Measurements from ENCODE around the gene PDGFC.

The PDGFC gene

DNA sequence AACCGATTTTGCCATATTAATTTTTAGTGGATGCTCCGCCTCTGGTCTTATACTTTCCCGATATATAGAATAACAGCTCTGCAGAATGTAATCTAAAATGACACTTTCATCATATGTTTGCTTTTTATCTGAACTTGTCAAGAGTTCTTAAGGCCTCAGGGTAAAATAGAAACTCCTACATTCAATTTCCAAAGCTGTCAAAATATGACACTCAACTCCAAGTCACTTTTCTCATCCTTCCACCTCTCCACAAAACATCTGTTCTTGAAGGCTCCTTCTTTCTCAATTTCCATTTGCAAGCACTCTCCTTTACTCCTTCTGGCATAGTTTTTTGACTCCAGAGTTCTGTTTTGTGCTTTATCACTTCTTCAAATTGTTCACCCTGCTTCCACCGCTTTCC, 242.2 kb downstream of the PDGFC start:
- DNase-seq: no peak

DNA sequence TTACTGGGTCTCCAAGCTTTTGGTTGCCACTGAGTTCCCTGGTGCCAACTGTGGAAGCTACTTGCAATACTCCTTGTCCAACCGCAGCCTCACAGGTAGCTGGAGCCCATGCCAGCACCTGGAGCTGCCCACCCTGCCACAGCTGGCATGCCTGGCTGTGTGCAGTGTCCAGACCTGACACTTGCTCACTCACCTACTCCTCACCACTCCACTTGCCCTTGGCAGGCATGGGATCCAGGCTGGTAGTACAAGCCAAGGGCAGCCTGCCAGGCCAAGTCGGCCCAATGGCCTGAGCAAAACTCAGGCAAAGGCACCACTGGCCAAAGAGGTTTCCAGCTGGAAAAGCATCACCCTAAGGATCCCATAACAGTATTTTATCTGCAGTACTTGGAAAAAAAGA, 246.3 kb downstream of the PDGFC start:
- no peak for DNase-seq

DNA sequence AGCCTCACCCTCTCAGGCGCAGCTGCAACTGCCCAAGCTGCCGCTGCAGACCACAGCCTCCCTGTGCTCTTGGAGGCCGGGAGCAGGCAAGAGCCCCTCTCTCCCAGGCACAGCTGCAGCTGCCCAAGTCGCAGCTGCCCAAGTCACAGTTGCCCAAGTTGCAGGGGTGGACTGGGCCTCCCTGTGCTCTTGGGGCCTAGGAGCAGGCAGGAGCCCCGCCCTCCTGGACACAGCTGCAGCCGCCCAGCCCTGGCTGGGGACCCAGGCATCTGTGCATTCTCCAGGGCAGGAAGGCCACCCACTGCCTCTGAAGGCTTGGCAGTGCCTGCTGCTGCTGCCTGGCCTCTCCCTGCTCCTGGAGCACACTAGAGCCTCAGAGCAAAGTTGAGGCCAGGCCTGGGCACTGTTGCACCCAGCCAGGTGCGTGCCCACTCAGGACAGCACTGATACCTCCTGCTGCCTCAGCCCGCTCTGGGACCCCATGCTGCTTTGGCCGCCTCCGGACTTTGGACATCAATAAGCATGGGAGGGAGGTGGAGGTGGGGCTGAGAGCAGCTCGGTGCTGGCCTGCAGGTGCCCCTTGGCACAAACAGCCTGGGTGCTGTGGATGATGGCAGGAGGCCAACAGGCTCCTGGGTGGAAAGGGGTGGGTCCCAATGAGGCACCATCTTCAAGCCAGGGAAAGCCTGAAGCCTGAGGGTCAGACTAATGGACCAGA, 247.5 kb downstream of the PDGFC start:
- DNase-seq: no peak

DNA sequence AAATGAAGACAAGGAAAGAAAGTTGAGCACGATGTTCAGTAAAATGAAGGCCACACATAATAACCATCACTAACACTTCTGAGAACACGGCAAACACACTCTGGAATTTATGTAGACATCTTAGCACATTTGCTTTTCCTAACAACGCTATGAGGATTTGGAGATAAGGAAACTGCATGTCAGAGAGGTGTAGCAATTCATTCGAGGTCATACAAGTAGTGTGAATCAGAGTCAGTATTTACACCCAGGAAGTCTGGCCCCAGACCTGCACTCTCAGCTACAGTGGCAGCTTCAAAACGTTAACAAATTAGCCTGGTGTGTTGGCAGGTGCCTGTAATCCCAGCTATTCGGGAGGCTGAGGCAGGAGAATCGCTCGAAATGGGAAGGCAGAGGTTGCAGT, 253.4 kb downstream of the PDGFC start:
- no peak for DNase-seq

DNA sequence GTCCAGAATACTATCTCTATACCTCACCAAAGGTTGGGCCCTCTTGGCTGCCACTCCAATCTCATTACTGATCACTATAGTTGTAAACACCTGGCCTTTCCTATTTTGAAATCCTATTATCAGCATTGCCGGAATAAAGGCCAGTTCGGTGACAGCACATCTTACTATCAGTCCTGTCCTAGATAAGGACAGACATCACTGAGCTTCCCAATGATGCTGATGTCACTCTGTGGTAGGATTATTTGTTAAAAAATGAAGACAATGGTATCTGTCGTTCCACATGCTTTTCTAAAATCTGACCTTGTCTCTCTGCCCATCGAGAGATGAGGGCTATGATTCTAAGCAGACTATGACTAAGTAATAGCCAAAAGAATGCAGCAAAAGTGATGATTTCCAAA, 260.4 kb downstream of the PDGFC start:
- DNase-seq: no peak
